K562 (cell line): ENCODE measurements around the gene LIF. TPM values are rescaled to one million over a fixed set of nuclear protein-coding genes. Genes with fewer than 3 reads are reported as not detected.

Source experiments
- BACH1 ChIP-seq: fragments of 200-800 bp; sonication (Bioruptor generic); IDR thresholded peaks from 2 replicates; pipeline ENCODE4 v1.6.1; 2016; ENCODE audit warnings: missing genetic modification characterization, missing compliant biosample characterization
- DPF2 ChIP-seq: fragments of 450-650 bp; IDR thresholded peaks from 2 replicates; pipeline ENCODE4 v1.6.1; 2016
- FOXP1 ChIP-seq: sonication (generic); formaldehyde crosslinking; IDR thresholded peaks from 2 replicates; pipeline ENCODE4 v1.8.0; 2022; ENCODE audit warnings: mild to moderate bottlenecking, missing genetic modification reagents
- KLF6 ChIP-seq: fragments of 250-450 bp; sonication (Bioruptor Pico); IDR thresholded peaks from 2 replicates; pipeline ENCODE4 v1.4.0; 2020; ENCODE audit warnings: mild to moderate bottlenecking, moderate library complexity, borderline replicate concordance
- MTA3 ChIP-seq: fragments of 450-650 bp; formaldehyde crosslinking; IDR thresholded peaks from 2 replicates; pipeline ENCODE4 v1.6.1; 2017; ENCODE audit warnings: mild to moderate bottlenecking, borderline replicate concordance
- MXI1 ChIP-seq: IDR thresholded peaks from 2 replicates; pipeline ENCODE4 v1.6.1; 2011; ENCODE audit warnings: low read depth, mild to moderate bottlenecking, improper control_type of control experiment, low read length
- PHF20 ChIP-seq: fragments of 450-650 bp; IDR thresholded peaks from 2 replicates; pipeline ENCODE4 v1.6.1; 2018; ENCODE audit not compliant: partially characterized antibody
- TAF1 ChIP-seq: IDR thresholded peaks from 2 replicates; pipeline ENCODE4 v1.6.1; 2011; ENCODE audit warnings: mild to moderate bottlenecking, low read length, moderate library complexity; ENCODE audit not compliant: insufficient read depth, control insufficient read depth, severe bottlenecking; ENCODE audit errors: extremely low read depth
- TRIM24 ChIP-seq, 2 experiments: fragments of 450-650 bp; IDR thresholded peaks; 2 replicates each; pipeline ENCODE4 v1.6.1; 2016
- ZNF174 ChIP-seq: fragments of 250-450 bp; sonication (Bioruptor Pico); IDR thresholded peaks from 2 replicates; pipeline ENCODE4 v1.4.0; 2020; ENCODE audit warnings: mild to moderate bottlenecking
- ZNF586 ChIP-seq: fragments of 450-650 bp; formaldehyde crosslinking; conservative IDR thresholded peaks from 2 replicates; pipeline ENCODE4 v1.4.0; 2020; ENCODE audit warnings: mild to moderate bottlenecking, moderate library complexity
- polyA plus RNA-seq, 8 experiments: library from polyadenylated mRNA; depleted of rRNA in 4 of 8; stranded (reverse) in 5 of 8; unstranded in 3 of 8; fragments of >200 nt; fragmentation: Nextera tagmentation in 2 of 8; fragmentation: Illumina TruSeq in 1 of 8; extraction: Ambion mirVana in 2 of 8; extraction: Trizol in 1 of 8; gene quantifications; 2 replicates each; pipeline versions ENCODE4 v1.2.1 to v1.2.3, GENCODE V29; 2011 to 2014; ENCODE audit warnings: inconsistent platforms in 1 of 8, missing spikeins in 1 of 8
- total RNA-seq, 7 experiments: library from RNA; depleted of rRNA in 6 of 7; stranded (reverse); fragments of >200 nt in 6 of 7; fragmentation: Illumina TruSeq in 2 of 7; extraction: Trizol in 2 of 7; gene quantifications; 2 replicates each; pipeline versions ENCODE4 v1.2.1 to v1.2.3, GENCODE V29; 2011 to 2021; ENCODE audit warnings: low replicate concordance in 1 of 7
- TF ChIP-seq, protein P1 (sequence below): fragments of 250-450 bp; sonication (Bioruptor Pico); IDR thresholded peaks from 2 replicates; pipeline ENCODE4 v1.5.0; 2021; ENCODE audit warnings: mild to moderate bottlenecking, moderate library complexity
- TF ChIP-seq, protein P2 (sequence below), 2 experiments: fragments of 200-800 bp in 1 of 2; sonication (Bioruptor generic) in 1 of 2; sonication (generic) in 1 of 2; formaldehyde crosslinking in 1 of 2; IDR thresholded peaks in 1 of 2; conservative IDR thresholded peaks in 1 of 2; 2 replicates each; pipeline versions ENCODE4 v1.5.0 to v1.6.1; 2016 to 2020; ENCODE audit warnings: missing compliant biosample characterization in 1 of 2, missing genetic modification characterization in 1 of 2, missing genetic modification reagents in 1 of 2
- TF ChIP-seq, protein P3 (sequence below): fragments of 450-650 bp; IDR thresholded peaks from 2 replicates; pipeline ENCODE4 v1.6.1; 2017; ENCODE audit warnings: antibody characterized with exemption, mild to moderate bottlenecking
- TF ChIP-seq, protein P4 (sequence below): fragments of 250-450 bp; sonication (Bioruptor Pico); IDR thresholded peaks from 2 replicates; pipeline ENCODE4 v1.4.0; 2020; ENCODE audit warnings: borderline replicate concordance

The LIF gene
- total and polyA plus RNA-seq, 9 of the 15 experiments (the other 6 are each of a cell fraction or from before 2014, with no cell fraction given) = 0.05 to 0.39 (median 0.18) TPM; not detected in 3

DNA sequence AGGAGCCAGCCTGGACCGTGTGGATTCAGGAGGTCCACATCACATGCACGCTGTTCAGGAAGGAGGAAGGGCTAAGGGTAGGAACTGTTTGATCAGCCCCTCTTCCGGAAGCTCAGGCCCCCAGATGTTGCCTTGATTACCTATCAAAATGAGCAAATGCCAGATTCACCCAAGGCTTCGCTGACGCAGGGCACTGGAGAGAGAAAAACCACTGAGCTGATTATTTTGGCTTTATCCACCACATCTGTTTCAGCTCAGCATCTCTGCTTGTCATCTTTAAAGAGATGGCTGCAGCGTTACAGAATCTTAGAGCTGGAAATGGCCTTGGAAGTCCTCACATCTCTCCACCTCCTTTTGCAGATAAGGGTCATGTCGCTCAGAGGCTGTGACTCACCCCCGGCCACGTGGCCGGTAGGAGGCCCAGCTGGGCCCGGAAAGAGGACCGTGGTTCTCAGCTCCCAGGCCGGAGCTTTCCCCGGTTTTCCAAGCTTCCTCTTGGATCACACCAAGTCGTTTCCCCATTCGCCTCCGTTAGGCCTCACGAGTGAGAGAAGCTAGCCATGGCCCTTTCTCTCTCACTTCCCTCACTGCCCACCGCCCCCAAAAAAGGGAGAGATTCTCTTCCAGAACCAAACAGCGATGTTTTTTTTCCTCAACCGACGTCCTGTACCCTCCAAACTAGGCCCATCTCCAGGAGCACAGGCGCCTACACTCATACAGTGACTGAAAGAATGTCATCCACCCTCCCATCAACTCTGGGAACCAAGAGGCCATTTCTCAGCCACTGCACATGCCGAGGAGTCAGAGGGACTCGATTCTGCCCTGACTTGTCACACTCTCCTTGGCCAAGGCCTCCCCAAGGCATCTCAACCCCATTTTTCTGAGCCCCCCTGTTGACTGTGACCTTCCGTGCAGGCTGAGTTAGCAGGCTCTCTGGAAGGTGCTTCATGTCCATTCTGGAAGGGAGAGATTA, 37.6 kb downstream of the LIF start (continued):
- TF ChIP-seq ZNF174 (no peak), BACH1 (tag) (peak; percentile 21; the same call in 1 of the 2 replicates), MTA3 (0 out of 2 replicates have a peak, but pooled peaks have one; percentile 42), ZNF586 (no peak), DPF2 (peak; percentile 82), KLF6 (0 out of 2 replicates have a peak, but pooled peaks have one; percentile 30), TAF1 (peak; percentile 20), PHF20 (peak; percentile 15), TRIM24 (IDR thresholded peaks at IDR 0.05) (0 out of 4 replicates have a peak, but pooled peaks of 1 of the 2 experiments have one; percentile 17), MXI1 (peak; percentile 40; the same call in 1 of the 2 replicates), FOXP1 (peak; percentile 66; the same call in 1 of the 2 replicates)
- TF ChIP-seq, protein P1, sequence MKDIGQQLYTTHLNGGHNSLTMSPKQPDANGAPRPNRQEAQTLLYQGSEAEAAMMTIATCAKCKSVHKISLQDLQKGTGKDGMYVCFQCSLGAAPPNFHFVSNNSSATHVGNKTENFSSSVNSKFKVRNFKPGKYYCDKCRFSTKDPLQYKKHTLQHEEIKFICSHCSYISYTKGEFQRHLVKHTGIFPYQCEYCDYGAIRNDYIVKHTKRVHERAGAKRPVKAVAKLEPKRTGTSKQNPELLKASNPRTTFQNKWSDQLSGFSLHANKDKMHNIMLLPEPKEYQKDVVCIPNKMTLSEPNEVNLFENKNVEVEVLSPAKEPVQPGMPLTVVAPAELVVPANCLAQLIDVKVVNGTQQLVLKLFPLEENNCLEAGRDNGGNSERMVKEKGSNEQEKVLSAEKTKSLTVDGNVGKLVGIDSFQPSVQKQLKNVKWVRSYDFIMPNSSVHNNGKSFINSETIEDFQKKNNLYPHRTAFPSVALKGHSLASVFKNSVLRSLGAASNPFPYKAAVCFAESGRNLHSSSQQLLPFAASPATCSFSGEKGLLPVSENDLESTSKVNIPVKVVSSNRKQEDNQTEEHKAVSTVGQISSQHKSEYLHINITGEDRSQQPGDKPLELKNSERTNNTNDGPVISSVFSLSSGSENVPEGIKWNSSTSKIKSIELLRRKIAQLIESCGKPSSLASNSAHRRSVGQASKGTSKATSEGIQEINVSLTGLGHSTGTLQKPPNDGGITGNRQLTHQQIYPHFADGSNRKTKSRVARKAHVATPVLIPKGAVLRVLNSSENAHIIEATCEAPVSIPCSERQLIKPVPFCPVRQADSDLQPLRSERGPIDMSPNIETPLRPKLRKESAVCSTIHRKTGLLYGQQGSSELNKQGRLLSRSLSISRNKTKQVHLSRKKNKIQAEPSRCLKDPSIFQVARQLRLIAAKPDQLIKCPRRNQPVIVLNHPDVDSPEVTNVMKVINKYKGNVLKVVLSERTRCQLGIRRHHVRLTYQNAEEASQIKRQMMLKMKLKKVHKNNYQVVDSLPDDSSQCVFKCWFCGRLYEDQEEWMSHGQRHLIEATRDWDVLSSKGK = no peak
- TF ChIP-seq, protein P2, sequence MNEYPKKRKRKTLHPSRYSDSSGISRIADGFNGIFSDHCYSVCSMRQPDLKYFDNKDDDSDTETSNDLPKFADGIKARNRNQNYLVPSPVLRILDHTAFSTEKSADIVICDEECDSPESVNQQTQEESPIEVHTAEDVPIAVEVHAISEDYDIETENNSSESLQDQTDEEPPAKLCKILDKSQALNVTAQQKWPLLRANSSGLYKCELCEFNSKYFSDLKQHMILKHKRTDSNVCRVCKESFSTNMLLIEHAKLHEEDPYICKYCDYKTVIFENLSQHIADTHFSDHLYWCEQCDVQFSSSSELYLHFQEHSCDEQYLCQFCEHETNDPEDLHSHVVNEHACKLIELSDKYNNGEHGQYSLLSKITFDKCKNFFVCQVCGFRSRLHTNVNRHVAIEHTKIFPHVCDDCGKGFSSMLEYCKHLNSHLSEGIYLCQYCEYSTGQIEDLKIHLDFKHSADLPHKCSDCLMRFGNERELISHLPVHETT (CRISPR knock-in tag; conservative IDR thresholded peaks at IDR 0.05 in 1 of 2, IDR thresholded peaks at IDR 0.05 in 1 of 2) = peak in 1 of 2 experiments; percentile 36; a peak in 1 of 4 replicates
- TF ChIP-seq, protein P3, sequence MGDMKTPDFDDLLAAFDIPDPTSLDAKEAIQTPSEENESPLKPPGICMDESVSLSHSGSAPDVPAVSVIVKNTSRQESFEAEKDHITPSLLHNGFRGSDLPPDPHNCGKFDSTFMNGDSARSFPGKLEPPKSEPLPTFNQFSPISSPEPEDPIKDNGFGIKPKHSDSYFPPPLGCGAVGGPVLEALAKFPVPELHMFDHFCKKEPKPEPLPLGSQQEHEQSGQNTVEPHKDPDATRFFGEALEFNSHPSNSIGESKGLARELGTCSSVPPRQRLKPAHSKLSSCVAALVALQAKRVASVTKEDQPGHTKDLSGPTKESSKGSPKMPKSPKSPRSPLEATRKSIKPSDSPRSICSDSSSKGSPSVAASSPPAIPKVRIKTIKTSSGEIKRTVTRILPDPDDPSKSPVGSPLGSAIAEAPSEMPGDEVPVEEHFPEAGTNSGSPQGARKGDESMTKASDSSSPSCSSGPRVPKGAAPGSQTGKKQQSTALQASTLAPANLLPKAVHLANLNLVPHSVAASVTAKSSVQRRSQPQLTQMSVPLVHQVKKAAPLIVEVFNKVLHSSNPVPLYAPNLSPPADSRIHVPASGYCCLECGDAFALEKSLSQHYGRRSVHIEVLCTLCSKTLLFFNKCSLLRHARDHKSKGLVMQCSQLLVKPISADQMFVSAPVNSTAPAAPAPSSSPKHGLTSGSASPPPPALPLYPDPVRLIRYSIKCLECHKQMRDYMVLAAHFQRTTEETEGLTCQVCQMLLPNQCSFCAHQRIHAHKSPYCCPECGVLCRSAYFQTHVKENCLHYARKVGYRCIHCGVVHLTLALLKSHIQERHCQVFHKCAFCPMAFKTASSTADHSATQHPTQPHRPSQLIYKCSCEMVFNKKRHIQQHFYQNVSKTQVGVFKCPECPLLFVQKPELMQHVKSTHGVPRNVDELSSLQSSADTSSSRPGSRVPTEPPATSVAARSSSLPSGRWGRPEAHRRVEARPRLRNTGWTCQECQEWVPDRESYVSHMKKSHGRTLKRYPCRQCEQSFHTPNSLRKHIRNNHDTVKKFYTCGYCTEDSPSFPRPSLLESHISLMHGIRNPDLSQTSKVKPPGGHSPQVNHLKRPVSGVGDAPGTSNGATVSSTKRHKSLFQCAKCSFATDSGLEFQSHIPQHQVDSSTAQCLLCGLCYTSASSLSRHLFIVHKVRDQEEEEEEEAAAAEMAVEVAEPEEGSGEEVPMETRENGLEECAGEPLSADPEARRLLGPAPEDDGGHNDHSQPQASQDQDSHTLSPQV = peak; percentile 97
- TF ChIP-seq, protein P4, sequence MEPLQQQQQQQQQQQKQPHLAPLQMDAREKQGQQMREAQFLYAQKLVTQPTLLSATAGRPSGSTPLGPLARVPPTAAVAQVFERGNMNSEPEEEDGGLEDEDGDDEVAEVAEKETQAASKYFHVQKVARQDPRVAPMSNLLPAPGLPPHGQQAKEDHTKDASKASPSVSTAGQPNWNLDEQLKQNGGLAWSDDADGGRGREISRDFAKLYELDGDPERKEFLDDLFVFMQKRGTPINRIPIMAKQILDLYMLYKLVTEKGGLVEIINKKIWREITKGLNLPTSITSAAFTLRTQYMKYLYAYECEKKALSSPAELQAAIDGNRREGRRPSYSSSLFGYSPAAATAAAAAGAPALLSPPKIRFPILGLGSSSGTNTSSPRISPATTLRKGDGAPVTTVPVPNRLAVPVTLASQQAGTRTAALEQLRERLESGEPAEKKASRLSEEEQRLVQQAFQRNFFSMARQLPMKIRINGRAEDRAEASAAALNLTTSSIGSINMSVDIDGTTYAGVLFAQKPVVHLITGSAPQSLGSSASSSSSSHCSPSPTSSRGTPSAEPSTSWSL (CRISPR knock-in tag) = no peak
